GM12878 (cell line): ENCODE results near the gene NRTN. TPM values are rescaled to one million over a fixed set of nuclear protein-coding genes. Genes with fewer than 3 reads are reported as not detected.

Experiments
- CHD1 ChIP-seq: IDR thresholded peaks from 2 replicates; pipeline ENCODE4 v1.6.1; 2012; ENCODE audit warnings: low read depth, low read length, improper control_type of control experiment
- CUX1 ChIP-seq: IDR thresholded peaks from 2 replicates; pipeline ENCODE4 v1.6.1; 2012; ENCODE audit warnings: improper control_type of control experiment, low read depth, low read length; ENCODE audit not compliant: insufficient replicate concordance
- HDAC2 ChIP-seq: fragments of 200-600 bp; sonication (generic); IDR thresholded peaks from 2 replicates; pipeline ENCODE4 v1.6.1; 2017
- NRF1 ChIP-seq: conservative IDR thresholded peaks from 2 replicates; pipeline ENCODE4 v1.6.1; 2011; ENCODE audit warnings: mild to moderate bottlenecking, low read depth, low read length, improper control_type of control experiment
- RCOR1 ChIP-seq: conservative IDR thresholded peaks from 2 replicates; pipeline ENCODE4 v1.6.1; 2012; ENCODE audit warnings: low read depth, low read length, improper control_type of control experiment
- RELB ChIP-seq: fragments of 450-650 bp; IDR thresholded peaks from 2 replicates; pipeline ENCODE4 v1.6.1; 2017; ENCODE audit warnings: low read depth, mild to moderate bottlenecking, moderate library complexity
- USF1 ChIP-seq: IDR thresholded peaks from 2 replicates; pipeline ENCODE4 v1.6.1; 2011; ENCODE audit warnings: borderline replicate concordance, low read depth, mild to moderate bottlenecking, moderate library complexity, mixed read lengths, low read length; ENCODE audit not compliant: insufficient read depth; ENCODE audit errors: extremely low read length
- ZNF217 ChIP-seq: fragments of 450-650 bp; IDR thresholded peaks from 2 replicates; pipeline ENCODE4 v1.6.1; 2017; ENCODE audit warnings: antibody characterized with exemption, mild to moderate bottlenecking
- ZZZ3 ChIP-seq: IDR thresholded peaks from 2 replicates; pipeline ENCODE4 v1.6.1; 2011; ENCODE audit warnings: low read depth; ENCODE audit not compliant: control insufficient read depth, insufficient read length
- polyA plus RNA-seq, 11 experiments: library from polyadenylated mRNA; depleted of rRNA in 4 of 11; unstranded in 6 of 11; stranded (reverse) in 5 of 11; fragments of >200 nt; fragmentation: Nextera tagmentation in 4 of 11; fragmentation: Illumina TruSeq in 1 of 11; extraction: Ambion mirVana in 4 of 11; extraction: Trizol in 1 of 11; gene quantifications; 1 replicate in 1 of 11; 2 replicates in 10 of 11; pipeline versions ENCODE4 v1.2.1 to v1.2.3, GENCODE V29; 2011 to 2016; ENCODE audit warnings: inconsistent platforms in 2 of 11, missing spikeins in 2 of 11, low read depth in 1 of 11
- total RNA-seq, 4 experiments: library from RNA; depleted of rRNA in 3 of 4; stranded (reverse); fragments of >200 nt in 3 of 4; fragmentation: Illumina TruSeq in 1 of 4; extraction: Trizol in 1 of 4; gene quantifications; 2 replicates each; pipeline versions ENCODE4 v1.2.1 to v1.2.3, GENCODE V29; 2013 to 2021

NRTN gene
- total and polyA plus RNA-seq, 10 of the 15 experiments (the other 5 are each of a cell fraction or from before 2014, with no cell fraction given): not detected

- TF ChIP-seq CUX1 (no peak), HDAC2 (no peak), NRF1 (no peak), RCOR1 (no peak), USF1 (no peak), RELB (no peak), ZZZ3 (no peak), ZNF217 (no peak), CHD1 (no peak)
Measured at GRCh38 chr19:5820785-5821184, 15.9 kb downstream of the NRTN start (continued).
